ENCODE results near the gene SLC39A11. TPM values are rescaled to one million over a fixed set of nuclear protein-coding genes. Genes with fewer than 3 reads are reported as not detected.

Gene SLC39A11
- total and polyA plus RNA-seq, 8 donors: 5.2 to 62.0 (median 12.9) TPM

- H3K27ac ChIP-seq: no peak overlapping the region
- H3K27me3 ChIP-seq: no peaks in the 10 kb centered on the region
- H3K4me1 ChIP-seq: peaks cover 0 to 11% (median 8%) of the 10 kb centered on the region in 4 donors
- no peaks in the 10 kb centered on the region for H3K9me3 ChIP-seq
- DNase-seq: no peak
- no peak overlapping the region for H3K4me3 ChIP-seq
- intact Hi-C loops (cut with DNase I; ENCODE audit: low total_unique reads): no loop called here
- TF ChIP-seq POLR2AphosphoS5 (IDR thresholded peaks at IDR 0.05): no peak
- no peak for TF ChIP-seq EP300 (IDR thresholded peaks at IDR 0.05)
- TF ChIP-seq POLR2A (IDR thresholded peaks at IDR 0.05): no peak
- TF ChIP-seq CTCF (IDR thresholded peaks at IDR 0.05): no peak
- 78 to 90% (median 82%) methylated on average over 7 to 8 of the region's 8 CpGs for WGBS, 5 donors
- H3K36me3 ChIP-seq: no peaks in the 10 kb centered on the region
Measured at GRCh38 chr17:72967277-72967970, 125.1 kb downstream of the SLC39A11 start.

- Histone ChIP-seq H3K27ac (no peak overlapping the region), H3K27me3 (no peaks in the 10 kb centered on the region), H3K4me3 (no peak overlapping the region), H3K36me3 (no peaks in the 10 kb centered on the region), H3K9me3 (no peaks in the 10 kb centered on the region), H3K4me1 (no peaks in the 10 kb centered on the region)
- no peak for DNase-seq
- intact Hi-C loops (cut with DNase I; ENCODE audit: low total_unique reads): no loop called here
- no peak for TF ChIP-seq POLR2A (IDR thresholded peaks at IDR 0.05)
- TF ChIP-seq EP300 (IDR thresholded peaks at IDR 0.05): no peak
- 73 to 79% (median 76%) methylated on average over 3 of the region's 3 CpGs for WGBS, 5 donors
Measured at GRCh38 chr17:72962106-72962505, 130.4 kb downstream of the SLC39A11 start.

GRCh38 chr17:72955391-72956140 lies 136.9 kb downstream of the SLC39A11 start:
- WGBS, 5 donors: 88 to 93% (median 91%) methylated on average over 20 of the region's 20 CpGs
- intact Hi-C loops (cut with DNase I; ENCODE audit: low total_unique reads): no loop called here
- H3K27ac ChIP-seq: no peak overlapping the region

GRCh38 chr17:72954579-72954978 lies 137.9 kb downstream of the SLC39A11 start:
- Histone ChIP-seq H3K27me3 (no peaks in the 10 kb centered on the region), H3K9me3 (no peaks in the 10 kb centered on the region), H3K4me3 (no peak overlapping the region), H3K36me3 (no peaks in the 10 kb centered on the region), H3K27ac (no peak overlapping the region), H3K4me1 (no peaks in the 10 kb centered on the region)
- TF ChIP-seq EP300 (IDR thresholded peaks at IDR 0.05): no peak
- no peak for TF ChIP-seq CTCF (IDR thresholded peaks at IDR 0.05)
- TF ChIP-seq POLR2AphosphoS5 (IDR thresholded peaks at IDR 0.05): no peak
- TF ChIP-seq POLR2A (IDR thresholded peaks at IDR 0.05): no peak
- intact Hi-C loops (cut with DNase I; ENCODE audit: low total_unique reads): no loop called here
- 81 to 89% (median 89%) methylated on average over 8 of the region's 8 CpGs for WGBS, 5 donors
- no peak for DNase-seq

More at GRCh38 chr17:72955391-72956140, 136.9 kb downstream of the SLC39A11 start:
- H3K9me3 ChIP-seq: no peaks in the 10 kb centered on the region
- no peak for TF ChIP-seq CTCF (IDR thresholded peaks at IDR 0.05)
- no peak for TF ChIP-seq POLR2AphosphoS5 (IDR thresholded peaks at IDR 0.05)
- no peak for TF ChIP-seq POLR2A (IDR thresholded peaks at IDR 0.05)
- TF ChIP-seq EP300 (IDR thresholded peaks at IDR 0.05): no peak
- no peaks in the 10 kb centered on the region for H3K36me3 ChIP-seq
- H3K27me3 ChIP-seq: no peaks in the 10 kb centered on the region
- H3K4me3 ChIP-seq: no peak overlapping the region
- DNase-seq: no peak
- H3K4me1 ChIP-seq: no peaks in the 10 kb centered on the region
